ENCODE results near the gene PIGN. TPM values are rescaled to one million over a fixed set of nuclear protein-coding genes. Genes with fewer than 3 reads are reported as not detected.

The PIGN gene, protein sequence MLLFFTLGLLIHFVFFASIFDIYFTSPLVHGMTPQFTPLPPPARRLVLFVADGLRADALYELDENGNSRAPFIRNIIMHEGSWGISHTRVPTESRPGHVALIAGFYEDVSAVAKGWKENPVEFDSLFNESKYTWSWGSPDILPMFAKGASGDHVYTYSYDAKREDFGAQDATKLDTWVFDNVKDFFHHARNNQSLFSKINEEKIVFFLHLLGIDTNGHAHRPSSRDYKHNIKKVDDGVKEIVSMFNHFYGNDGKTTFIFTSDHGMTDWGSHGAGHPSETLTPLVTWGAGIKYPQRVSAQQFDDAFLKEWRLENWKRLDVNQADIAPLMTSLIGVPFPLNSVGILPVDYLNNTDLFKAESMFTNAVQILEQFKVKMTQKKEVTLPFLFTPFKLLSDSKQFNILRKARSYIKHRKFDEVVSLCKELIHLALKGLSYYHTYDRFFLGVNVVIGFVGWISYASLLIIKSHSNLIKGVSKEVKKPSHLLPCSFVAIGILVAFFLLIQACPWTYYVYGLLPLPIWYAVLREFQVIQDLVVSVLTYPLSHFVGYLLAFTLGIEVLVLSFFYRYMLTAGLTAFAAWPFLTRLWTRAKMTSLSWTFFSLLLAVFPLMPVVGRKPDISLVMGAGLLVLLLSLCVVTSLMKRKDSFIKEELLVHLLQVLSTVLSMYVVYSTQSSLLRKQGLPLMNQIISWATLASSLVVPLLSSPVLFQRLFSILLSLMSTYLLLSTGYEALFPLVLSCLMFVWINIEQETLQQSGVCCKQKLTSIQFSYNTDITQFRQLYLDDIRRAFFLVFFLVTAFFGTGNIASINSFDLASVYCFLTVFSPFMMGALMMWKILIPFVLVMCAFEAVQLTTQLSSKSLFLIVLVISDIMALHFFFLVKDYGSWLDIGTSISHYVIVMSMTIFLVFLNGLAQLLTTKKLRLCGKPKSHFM
- 55.7 TPM for total RNA-seq

GRCh38 chr18:62186774-62187542 is at the start of gene PIGN, which contains the start of gene RELCH:
Gene PIGN, minus strand, starts transcription at chr18:62187056. Its CDS starts 25,703 bp downstream, at chr18:62161353.
Gene RELCH, plus strand, starts transcription at chr18:62187255. Its CDS starts 251 bp downstream, at chr18:62187506.
- peak; percentile 98 for DNase-seq (ENCODE audit: low spot score)

GRCh38 chr18:62236252-62236651 is 49.4 kb upstream of the PIGN start:
- no peak for DNase-seq (ENCODE audit: low spot score)

GRCh38 chr18:62226047-62226446 is 39.2 kb upstream of the PIGN start:
- DNase-seq (ENCODE audit: low spot score) = no peak

- no peak for DNase-seq (ENCODE audit: low spot score)
These were observed 37.4 kb upstream of the PIGN start for GRCh38 chr18:62224229-62224628.

DNA sequence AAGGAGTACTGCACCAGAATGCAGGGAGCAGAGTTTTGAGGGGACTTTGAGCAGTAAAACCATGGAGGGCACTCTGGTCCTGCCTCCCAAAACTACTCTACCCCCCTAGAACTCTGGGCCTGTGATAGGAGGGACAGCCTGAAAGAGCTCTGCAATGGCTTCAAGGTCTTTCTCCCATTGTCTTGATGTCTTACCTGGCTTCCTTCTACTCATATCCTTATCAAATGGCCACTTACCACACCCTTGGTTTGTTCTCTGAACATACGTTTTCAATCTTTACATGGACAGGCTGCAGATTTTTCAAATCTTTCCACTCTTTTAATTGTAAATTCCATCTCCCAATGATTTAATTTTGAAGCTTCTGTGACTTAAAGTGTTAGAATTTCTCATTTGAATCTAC is 27.9 kb upstream of the PIGN start:
- DNase-seq (ENCODE audit: low spot score) = no peak

DNA sequence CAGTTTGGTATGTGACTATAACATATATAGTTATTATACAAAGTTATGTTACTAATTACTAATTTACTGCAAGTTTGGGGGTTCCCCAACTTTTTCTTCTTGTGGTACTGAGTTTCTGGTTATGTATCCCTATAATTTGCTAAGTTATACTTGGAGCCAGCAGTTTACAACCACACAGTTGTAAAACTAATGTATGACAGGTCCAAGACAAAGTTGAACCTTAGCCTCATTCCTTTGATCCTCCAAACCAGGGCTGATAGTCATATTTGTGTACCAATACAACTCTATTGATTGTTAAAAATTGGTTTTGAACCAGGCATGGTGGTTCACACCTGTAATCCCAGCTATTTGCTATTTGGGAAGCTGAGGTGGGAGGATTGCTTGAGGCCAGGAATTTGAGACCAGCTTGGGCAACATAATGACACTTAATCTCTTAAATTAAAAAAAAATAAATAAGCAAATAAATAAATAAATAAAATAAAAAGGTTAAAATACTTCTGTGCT is 24.5 kb upstream of the PIGN start:
- no peak for DNase-seq (ENCODE audit: low spot score)

DNA sequence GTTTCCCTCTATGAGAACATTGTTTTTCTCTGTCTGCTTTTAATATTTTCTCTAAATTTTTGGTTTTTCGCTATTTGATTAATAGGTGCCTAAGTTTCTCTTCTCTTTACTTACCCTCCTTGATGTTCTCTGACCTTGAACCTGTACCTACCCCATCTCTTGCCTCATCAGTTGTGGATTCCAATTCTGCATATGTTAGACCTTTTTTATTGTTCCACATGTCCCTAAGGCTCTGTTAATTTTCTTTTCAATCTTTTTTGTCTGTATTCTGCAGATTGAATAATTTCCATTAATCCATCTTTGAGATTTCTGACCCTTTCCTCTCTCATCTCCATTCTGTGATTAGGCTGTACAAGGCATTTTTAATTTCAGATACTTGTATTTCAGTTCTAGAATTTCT is 23.3 kb upstream of the PIGN start:
- no peak for DNase-seq (ENCODE audit: low spot score)

- no peak for DNase-seq (ENCODE audit: low spot score)
These were observed 22.2 kb upstream of the PIGN start for GRCh38 chr18:62209046-62209445.

GRCh38 chr18:62206593-62206992 is 19.7 kb upstream of the PIGN start:
- no peak for DNase-seq (ENCODE audit: low spot score)

GRCh38 chr18:62205824-62206223 is 19.0 kb upstream of the PIGN start:
- DNase-seq (ENCODE audit: low spot score) = no peak

- no peak for DNase-seq (ENCODE audit: low spot score)
These were observed 15.0 kb upstream of the PIGN start for GRCh38 chr18:62201870-62202269.

DNA sequence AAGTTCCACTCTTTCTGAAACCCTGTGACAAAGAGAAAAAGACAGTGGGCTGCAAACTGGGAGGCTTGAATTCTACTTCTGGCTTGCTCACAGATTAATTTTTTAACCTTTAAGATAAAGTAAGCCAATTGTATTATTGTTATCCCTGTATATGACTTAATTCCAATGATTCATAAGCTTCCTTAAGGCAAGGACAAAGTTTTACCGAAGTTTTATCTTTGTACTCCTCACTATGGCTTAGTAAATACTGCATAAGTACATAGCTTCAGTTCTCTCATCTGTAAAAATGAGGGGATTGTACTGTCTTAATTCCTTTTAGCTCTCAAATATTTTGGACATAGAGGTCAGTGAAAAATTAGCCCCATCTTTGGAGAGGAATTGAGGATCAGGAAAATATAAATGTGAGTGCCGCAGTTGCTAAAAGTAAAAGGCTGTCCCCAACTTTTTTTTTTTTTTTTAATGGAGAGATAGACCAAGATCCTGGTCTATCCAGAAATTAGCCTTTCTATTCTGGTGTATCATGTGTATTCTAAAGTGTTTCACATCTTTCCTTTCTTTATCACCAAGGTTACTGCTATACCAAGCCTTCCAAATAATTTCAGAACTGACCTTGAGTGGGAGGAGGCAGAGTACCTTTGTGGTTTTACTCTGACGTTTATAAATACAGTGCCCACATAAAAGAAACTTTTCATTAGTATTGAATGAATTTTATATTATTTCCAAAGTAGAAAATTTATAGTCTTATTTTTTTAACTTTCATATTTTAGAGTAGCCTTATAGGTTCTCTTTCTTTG is 13.5 kb upstream of the PIGN start:
- no peak for DNase-seq (ENCODE audit: low spot score)

DNA sequence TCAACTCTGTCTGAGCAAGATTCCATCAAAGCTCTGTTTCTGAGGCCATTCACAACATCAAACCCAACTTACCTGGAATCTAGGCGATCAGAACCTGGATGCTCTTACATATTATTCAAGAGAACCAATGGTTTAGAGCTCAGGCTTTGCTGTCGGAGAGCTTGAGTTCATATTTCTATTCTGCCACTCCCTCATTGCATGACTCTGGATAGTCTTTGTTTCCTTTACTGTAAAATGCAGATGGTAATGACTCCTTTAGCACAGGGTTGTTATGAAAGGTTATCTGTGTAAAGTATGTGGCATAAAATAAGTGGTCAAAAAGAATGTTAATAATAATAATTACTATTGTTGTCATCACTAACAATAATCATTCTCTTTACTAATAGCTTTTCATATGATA is 12.8 kb upstream of the PIGN start:
- DNase-seq (ENCODE audit: low spot score) = no peak

- no peak for DNase-seq (ENCODE audit: low spot score)
These were observed 11.4 kb upstream of the PIGN start for GRCh38 chr18:62198259-62198658.

GRCh38 chr18:62196980-62197379 is 10.1 kb upstream of the PIGN start:
- DNase-seq (ENCODE audit: low spot score) = no peak

DNA sequence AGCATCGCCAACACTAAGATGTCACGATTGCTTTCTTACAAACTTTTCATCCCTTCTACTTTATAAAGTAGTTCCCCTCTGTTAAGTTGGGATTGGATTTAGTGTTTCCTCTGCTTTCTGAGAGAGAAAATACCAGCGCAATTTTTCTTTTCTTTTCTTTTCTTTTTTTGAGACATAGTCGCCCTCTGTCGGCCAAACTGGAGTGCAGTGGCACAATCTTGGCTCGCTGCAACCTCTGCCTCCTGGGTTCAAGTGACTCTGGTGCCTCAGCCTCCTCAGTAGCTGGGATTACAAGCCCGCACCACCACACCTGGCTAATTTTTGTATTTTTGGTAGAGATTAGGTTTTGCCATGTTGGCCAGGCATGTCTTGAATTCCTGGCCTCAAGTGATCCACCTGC is 9.2 kb upstream of the PIGN start:
- no peak for DNase-seq (ENCODE audit: low spot score)

DNA sequence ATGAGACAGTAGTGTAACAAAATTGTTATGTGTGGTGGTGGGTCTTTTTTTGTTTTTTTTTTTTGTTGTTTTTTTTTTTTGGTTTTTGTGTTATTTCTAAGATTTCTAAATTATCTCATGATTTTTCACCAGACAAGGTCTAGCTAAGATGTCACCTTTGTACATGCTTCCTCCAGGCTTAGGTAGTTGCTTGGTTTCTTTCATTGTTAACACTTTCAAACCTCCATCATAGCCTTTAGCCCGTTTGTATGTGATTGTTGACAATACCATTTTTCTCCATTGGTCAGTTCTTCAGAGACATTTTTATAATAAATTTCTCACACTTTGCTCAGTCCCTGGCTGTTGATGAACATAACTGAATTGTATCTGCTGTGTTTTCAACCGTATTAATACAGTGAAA is 2.4 kb upstream of the PIGN start:
- DNase-seq (ENCODE audit: low spot score) = no peak

GRCh38 chr18:62187543-62188510 is 971 bp upstream of the PIGN start:
- peak; percentile 45 for DNase-seq (ENCODE audit: low spot score)

DNA sequence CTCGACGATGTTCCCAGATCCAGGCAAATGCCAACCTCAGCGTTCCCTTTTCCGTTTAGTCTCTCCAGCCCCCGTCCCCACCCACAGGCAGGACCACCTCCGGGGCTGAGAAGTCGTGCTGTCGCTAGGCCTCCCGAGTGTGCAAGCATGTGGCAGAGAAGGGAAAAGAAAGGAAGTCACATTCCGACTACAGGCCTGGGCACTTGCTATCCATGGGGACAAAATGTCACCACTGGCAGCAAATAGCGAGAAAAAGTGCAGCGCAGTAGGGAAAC is 420 bp downstream of the PIGN start:
- DNase-seq (ENCODE audit: low spot score) = no peak
